GM18868 (cell line): ENCODE results near the gene USP11.

Experiments used
- ATAC-seq: cut with Tn5 transposase; IDR thresholded peaks from one replicate; pipeline ENCODE4 v1.9.1; 2021; ENCODE audit warnings: mild to moderate bottlenecking, moderate library complexity; ENCODE audit not compliant: unreplicated experiment

Gene USP11

DNA sequence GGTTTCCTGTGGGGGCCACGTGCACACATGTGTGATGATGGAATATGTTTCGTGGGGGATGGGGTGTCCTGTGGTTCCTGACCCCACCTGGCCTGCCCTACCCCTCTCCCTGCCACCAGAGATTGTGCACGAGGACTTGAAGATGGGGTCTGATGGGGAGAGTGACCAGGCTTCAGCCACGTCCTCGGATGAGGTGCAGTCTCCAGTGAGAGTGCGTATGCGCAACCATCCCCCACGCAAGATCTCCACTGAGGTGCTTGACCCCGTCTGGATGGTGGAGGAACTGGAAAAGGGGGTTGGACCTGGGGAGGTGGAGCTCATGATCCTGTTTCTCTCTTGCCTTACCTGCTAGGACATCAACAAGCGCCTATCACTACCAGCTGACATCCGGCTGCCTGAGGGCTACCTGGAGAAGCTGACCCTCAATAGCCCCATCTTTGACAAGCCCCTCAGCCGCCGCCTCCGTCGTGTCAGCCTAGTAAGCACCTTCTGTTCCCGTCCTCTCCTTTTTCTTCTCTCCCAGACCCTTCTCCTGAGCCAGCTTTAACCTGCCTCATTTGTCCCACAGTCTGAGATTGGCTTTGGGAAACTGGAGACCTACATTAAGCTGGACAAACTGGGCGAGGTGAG is 8.4 kb upstream of the USP11 start:
- no peak for ATAC-seq

DNA sequence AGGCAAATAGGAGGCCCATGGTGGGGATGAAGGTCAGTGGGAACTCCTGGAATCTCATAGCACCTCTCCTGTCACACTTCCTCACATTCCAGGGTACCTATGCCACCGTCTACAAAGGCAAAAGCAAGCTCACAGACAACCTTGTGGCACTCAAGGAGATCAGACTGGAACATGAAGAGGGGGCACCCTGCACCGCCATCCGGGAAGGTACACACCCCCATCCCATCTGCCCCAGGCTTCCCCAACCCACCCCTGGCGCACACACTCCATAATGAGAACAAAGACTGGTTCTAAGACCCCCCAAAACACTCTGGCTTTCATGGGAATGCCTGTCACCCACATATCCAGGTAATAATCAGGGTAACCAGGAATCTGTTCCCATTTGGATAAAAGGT is 7.9 kb upstream of the USP11 start:
- ATAC-seq = no peak

DNA sequence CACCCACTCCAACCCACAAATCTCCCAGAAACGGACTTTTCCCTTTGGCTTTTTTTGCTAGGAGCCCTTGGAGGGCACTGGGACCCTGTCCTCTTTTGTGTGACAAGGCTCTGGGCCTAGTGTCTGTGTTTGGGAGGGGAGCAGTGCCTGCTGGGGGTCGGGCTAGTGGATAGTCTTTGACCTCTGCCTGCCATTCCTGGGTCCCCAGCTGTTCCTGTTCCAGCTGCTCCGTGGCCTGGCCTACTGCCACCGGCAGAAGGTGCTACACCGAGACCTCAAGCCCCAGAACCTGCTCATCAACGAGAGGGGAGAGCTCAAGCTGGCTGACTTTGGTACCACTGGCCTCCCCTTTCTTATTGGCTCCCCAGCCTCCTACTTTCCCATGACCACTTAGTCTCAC is 6.7 kb upstream of the USP11 start:
- ATAC-seq = no peak

DNA sequence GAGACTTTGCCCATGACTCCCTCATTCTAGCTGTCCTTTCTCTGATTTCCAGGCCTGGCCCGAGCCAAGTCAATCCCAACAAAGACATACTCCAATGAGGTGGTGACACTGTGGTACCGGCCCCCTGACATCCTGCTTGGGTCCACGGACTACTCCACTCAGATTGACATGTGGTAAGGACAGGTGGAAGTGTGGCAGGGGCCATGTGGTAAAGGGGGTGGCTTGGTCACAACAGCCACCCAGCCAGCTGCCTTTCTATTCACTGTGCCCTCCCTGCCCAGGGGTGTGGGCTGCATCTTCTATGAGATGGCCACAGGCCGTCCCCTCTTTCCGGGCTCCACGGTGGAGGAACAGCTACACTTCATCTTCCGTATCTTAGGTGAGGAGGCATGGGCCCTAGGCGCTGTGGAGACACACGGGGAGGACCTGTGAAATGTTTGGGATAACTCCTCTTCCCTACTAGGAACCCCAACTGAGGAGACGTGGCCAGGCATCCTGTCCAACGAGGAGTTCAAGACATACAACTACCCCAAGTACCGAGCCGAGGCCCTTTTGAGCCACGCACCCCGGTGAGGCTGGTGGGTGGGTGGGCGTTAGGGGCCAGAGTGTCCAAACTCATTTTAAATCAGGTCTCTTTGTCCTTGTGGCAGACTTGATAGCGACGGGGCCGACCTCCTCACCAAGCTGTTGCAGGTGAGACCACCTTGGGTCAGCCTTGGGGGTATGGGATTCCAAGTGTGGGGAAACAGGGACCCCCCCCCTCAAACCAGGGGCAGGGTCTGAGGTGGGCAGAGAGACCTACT is 6.1 kb upstream of the USP11 start:
- no peak for ATAC-seq

DNA sequence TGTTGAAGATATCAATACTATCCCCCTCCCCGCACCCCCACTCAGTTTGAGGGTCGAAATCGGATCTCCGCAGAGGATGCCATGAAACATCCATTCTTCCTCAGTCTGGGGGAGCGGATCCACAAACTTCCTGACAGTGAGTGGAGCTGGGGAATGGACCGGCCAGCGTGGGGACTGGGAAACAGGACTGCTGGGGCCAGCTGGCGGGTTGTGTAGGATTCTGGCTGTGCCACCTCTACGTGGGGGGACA is 5.5 kb upstream of the USP11 start:
- ATAC-seq = no peak

DNA sequence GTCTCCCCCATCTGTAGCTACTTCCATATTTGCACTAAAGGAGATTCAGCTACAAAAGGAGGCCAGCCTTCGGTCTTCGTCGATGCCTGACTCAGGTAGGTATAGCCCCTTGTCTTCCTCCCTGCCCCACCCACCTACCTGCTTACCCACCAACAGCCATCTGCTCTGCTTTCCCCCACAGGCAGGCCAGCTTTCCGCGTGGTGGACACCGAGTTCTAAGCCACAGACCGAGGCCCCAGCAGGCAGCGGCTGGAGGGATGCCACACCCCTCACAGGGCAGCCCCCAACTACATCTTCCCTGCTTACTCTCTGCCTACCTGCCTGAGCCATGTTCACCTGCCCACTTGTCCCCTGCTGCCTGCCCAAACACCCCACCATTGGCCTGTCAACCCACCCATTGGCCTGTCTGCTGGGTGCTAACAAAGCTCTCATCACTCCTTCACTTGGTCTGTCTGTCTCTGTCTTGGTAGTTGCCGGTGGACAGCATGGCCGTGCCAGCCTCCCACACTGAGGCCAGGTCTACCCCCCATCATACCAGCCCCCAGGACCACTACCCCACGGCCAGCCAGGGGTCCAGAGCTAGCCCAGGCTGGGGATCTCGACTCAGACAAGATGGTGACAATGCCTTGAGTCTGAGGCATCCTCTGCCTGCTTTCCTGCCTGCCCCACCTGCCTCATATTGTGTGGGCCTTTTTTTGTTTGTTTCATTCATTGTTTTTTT is 4.1 kb upstream of the USP11 start:
- no peak for ATAC-seq

DNA sequence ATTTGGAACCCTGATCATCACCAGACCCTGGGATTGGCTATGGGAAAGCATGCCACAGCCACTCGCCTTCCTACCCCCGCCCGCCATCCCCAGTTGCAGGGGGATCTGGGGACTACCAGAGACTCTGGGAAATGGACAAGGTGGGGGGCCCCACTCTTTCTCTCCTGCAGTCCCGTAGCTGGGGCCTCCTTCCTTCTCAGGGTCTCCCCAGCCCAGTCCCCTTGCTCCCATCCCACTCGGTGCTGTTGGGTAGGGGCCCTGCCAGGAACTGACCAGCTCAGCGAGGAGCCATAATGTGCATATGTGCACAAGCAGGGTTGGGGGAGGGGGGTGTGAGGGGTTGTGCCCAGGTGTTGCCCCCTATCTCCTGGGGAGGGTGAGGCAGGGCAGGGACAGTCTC is 3.4 kb upstream of the USP11 start:
- no peak for ATAC-seq

DNA sequence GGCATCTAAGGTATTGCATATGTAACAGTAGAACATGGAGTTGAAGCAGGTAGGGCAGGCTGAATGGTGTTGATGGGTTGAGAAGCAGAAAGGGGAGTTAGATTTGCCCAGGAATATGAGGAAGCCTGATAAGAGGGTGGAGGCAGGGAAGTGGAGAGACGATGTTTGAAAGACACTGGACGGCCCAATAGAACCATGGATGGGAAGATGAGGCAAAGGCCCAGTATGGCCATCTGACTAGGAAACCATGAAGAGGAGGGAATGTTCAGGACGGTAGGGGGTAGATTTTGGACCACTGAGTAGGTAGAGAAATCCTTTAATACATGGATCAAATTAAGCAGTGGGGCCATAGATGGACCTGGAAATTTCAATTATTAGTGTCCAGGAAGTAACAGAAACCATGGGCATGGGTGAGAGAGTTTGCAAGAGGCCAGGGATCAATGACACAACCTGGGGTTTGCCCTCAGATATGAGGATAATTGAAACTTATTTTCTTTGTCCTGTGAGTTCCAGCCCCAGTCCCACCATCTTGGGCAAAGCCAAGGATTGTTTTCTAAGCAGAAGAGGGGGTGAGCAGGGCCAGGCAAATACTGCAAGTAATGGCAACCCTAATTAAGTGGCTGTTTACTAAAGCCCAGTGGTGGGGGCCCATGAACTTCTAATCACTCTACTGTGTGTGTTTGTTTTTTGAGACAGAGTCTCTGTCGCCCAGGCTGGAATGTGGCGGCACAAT is 2.5 kb upstream of the USP11 start:
- no peak for ATAC-seq

DNA sequence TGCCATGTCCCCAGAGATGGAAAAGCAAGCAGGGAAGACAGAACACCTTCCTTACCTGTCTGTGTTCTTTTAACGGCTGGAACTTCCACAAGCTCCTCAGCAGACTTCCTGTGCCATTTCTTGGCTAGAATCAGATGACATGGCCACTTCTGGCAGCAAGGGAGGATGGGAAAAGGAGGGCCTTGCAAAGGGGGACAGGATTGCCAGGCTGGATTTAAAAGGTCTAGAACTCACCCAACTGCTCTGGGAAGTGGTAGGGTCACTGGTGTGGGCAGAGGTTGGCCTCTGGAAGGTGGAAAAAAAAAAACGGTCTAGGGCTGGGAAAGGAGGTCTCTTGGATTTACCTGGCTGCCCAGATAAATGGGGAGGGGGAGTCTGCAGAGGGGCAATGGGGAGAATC is 1.6 kb upstream of the USP11 start:
- no peak for ATAC-seq

DNA sequence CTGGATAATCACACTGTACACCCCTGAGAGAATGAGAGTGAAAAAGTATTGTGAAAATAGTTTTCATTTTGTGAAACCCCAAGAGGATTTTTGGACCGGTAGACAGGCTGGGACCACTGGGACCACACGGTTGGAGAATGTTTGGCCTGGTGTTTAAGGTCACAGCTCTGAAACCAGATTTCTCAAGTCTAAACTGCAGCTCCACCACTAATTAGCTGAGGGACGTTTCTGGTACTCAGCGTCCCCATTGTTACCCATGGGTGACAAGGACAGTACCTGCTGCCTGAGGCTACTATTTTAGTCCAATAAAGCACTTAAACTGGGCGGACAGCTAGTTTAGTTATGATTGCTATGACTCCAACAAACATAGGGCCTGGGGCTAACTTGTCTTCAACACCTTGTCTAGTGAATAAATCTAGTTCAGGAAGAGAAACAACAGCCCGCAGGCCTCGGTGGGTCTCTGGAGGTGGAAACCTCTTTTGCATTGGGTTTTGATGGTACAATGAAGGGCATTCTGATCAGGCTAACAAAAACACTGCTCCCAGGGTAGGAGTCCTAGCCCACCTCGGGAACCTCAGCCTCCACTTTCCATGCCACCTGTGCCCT is 509 bp upstream of the USP11 start:
- no peak for ATAC-seq

DNA sequence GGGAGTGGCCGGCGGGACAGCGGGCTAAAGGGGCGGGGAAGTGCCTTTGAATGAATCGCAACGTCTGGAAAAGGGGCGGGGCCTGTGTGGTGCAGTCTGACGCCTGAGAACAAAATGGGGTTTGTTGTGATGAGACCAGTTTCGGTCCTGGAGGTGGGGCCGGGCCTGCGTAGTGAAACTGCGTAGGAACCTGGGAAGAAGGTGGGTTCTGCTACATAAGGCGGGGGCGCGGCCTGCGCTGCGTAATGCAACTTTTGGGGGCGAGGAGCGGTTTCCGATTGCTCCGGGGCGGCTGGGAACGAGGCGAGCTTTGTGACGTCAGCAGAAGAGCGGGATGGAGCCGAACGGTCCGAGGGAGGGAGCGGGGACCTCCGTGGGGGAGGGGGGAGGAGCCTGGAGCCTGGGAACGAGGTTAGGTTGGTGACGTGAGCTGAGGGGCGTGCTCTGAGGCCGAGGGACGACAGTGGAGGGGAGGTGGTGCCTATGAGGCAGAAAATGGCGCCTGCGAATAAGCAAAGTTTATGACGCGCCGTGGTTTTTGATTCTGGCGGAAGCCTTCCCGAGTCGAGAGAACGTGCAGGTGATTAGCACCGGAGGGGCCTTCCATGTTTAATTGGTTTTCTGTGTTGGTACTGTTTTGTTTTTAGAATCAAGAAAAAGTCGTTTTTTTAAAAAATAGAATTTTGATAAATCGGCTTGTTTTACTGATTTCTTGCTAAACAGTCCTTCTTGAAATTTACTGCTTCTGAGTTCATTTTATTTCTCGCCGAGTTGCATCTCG is 714 bp downstream of the USP11 start:
- peak; percentile 83 for ATAC-seq

DNA sequence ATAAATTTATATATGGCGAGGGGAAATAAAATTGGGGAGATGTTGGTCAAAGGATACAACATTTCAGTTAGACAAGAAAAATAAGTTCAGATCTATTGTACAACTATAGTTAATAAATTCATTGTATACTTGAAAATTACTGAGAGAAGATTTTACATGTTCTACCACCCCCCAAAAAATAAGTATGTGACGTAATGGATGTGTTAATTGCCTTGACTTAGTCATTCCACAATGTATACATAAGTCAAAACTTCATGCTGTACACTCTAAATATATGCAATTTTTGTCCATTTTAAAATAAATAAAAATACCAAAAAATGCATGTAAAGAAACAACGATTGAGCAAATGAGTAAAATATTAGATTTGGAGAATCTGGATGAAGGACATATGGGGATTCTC is 1.8 kb downstream of the USP11 start:
- ATAC-seq = no peak

DNA sequence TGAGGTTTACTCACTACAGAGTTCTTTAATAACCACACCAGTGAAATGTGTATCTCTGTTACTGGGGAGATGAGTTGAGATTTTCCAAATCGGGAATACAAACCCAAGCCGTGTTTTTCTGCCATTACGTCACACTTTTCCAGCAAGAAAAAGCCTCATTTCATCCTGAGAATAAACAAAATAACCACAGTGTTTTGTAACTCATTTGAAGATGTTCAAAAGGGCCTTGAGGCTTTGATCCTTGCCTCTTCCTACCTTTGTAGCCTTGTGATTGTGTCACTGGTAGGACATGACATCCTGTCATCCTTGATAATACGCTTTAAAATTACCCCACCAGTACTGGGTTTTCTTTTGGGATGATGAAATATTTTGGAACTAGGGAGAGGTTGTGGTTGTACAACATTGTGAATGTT is 2.9 kb downstream of the USP11 start:
- ATAC-seq = no peak

DNA sequence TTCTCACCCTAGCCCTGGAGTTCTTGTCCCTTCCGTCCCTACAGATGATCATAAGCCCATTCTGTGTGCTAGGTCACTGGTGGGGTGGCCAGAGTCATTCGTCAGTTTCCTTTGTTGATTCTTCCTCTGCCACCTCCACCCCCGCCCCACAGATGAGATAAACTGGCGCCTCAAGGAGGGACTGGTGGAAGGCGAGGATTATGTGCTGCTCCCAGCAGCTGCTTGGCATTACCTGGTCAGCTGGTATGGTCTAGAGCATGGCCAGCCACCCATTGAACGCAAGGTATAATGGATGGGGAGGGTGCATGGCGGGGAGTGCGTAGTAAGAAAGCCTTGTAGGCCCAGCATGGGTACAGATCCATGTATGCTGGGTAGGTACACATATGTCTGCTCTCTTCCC is 6.4 kb downstream of the USP11 start:
- no peak for ATAC-seq

DNA sequence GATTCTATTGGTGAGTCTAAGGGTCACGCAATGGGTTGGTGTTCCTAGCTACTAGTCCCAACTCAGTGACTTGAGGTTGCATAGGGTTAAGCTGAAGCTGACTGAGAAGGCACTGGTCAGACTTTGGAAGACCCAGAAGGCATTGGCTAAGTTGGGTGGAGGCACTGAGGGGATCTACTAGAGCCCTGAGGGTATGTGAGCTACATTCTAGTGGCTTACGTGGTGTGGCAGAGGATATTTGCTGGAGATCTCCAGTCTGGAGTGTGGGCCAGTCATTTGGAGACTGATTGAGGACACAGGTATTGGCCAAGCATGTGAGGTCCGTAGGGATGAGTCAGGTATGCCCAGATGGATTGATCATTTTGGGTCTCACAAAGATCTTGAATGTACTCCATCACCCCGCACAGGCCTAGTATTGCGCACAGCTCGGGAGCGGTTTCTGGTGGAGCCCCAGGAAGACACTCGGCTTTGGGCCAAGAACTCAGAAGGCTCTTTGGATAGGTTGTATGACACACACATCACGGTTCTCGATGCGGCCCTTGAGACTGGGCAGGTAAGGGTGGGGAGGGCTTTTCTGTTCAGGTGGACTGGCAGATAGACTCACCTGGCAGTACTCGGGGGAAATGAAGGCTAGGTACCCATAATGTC is 7.2 kb downstream of the USP11 start:
- no peak for ATAC-seq

DNA sequence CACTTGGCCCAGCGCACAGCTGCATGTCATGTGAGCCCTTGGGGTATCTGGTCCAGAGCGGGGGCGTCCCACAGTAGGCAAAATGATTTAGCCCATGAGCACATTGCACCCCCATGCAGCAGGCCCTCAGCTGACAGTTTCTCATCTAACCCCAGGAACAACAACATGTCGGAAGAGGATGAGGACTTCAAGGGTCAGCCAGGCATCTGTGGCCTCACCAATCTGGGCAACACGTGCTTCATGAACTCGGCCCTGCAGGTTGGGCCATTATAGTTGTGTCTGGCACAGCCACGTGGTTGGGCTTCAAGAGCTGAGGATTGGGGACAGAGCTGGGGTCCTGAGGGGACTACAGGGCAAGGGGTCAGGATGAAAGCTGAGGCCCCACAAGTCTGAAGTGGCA is 7.8 kb downstream of the USP11 start:
- no peak for ATAC-seq

DNA sequence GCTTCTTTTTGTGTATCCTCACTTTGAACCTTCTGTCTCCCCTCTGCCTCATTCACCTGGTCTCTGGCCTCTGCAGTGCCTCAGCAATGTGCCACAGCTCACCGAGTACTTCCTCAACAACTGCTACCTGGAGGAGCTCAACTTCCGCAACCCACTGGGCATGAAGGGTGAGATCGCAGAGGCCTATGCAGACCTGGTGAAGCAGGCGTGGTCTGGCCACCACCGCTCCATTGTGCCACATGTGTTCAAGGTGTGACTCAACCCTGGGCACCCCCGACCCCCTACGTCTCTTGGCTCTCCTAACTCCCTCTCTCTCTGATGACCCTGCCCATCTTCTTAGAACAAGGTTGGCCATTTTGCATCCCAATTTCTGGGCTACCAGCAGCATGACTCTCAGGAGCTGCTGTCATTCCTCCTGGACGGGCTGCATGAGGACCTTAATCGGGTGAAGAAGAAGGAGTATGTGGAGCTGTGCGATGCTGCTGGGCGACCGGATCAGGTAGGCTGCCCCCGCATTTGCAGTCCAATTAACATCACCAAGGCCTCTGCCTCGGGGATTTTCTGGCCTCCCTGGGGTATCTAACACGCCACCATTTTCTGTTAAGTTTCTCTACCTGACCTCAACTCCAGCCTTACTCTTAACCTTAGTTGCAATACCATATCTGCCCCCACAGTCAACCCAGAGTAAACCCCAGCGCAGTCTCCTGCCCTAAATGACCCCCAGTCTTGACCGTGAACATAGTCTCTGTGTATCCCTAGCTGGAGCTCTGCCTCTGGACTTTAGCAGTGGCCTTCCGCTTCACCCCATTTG is 8.6 kb downstream of the USP11 start:
- ATAC-seq = no peak

DNA sequence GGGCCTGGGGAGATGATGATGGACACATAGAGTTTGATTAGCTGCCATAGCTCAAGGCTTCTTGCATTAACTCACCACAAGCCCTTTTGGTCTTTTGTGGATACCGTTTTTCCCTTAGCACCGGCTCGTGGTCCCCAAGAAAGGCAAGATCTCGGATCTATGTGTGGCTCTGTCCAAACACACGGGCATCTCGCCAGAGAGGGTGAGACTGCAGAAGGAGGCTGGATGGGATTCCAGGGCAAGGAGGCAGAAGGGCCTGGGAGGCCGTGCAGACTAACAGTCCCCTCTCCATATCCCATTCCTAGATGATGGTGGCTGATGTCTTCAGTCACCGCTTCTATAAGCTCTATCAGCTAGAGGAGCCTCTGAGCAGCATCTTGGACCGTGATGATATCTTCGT is 9.5 kb downstream of the USP11 start:
- no peak for ATAC-seq

DNA sequence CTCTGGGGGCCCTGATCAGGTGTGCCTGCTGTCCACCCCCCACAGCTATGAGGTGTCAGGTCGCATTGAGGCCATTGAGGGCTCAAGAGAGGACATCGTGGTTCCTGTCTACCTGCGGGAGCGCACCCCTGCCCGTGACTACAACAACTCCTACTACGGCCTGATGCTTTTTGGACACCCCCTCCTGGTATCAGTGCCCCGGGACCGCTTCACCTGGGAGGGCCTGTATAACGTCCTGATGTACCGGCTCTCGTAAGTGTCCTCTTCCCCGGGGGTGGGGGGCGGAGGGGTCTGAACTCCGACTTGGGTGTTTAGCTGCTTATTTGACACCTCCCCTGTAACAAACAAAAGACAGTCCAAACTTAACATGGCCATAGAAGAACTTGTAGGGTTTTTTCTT is 10.5 kb downstream of the USP11 start:
- ATAC-seq = no peak
